MM.1S (cell line): ENCODE results near the gene TRIM7.
"Not testable (repeated sequence)": the region's sequence is repeated elsewhere in the genome, so short reads cannot be mapped to it uniquely, and the experiment has no call there.

ENCODE experiments used
- DNase-seq: peaks from one replicate; pipeline ENCODE4 v3.0.0-alpha.2; 2015
- H2AFZ ChIP-seq: fragments of 300-600 bp; sonication (generic); 2 replicates; pipeline ENCODE4 v1.6.0; 2016; ENCODE audit warnings: antibody characterized with exemption, low read length
- H3F3A ChIP-seq: fragments of 300-600 bp; sonication (generic); 2 replicates; pipeline ENCODE4 v1.6.1; 2016; ENCODE audit warnings: mild to moderate bottlenecking, antibody characterized with exemption, low read length, moderate library complexity, mixed read lengths; ENCODE audit not compliant: insufficient read depth
- H3K27ac ChIP-seq: fragments of 300-600 bp; sonication (generic); 2 replicates; pipeline ENCODE4 v1.5.1; 2016; ENCODE audit warnings: mild to moderate bottlenecking, low read length
- H3K27me3 ChIP-seq: fragments of 300-600 bp; sonication (generic); replicated peaks from 2 replicates; pipeline ENCODE4 v1.6.0; 2016; ENCODE audit warnings: low read length; ENCODE audit not compliant: insufficient read depth
- H3K36me3 ChIP-seq: fragments of 300-600 bp; sonication (generic); replicated peaks from 2 replicates; pipeline ENCODE4 v1.6.1; 2016; ENCODE audit warnings: mild to moderate bottlenecking, low read length, mixed read lengths; ENCODE audit not compliant: insufficient read depth
- H3K4me1 ChIP-seq: fragments of 300-600 bp; sonication (generic); 2 replicates; pipeline ENCODE4 v1.6.1; 2016; ENCODE audit warnings: low read length, mixed read lengths
- H3K4me2 ChIP-seq: fragments of 300-600 bp; sonication (generic); 2 replicates; pipeline ENCODE4 v1.6.0; 2016; ENCODE audit warnings: low read depth, low read length
- H3K4me3 ChIP-seq: fragments of 300-600 bp; sonication (generic); 2 replicates; pipeline ENCODE4 v1.5.1; 2016; ENCODE audit warnings: low read length, mixed read lengths
- H3K79me2 ChIP-seq: fragments of 300-600 bp; sonication (generic); 2 replicates; pipeline ENCODE4 v1.6.1; 2016; ENCODE audit warnings: mixed run types, low read length, mixed read lengths
- H3K9ac ChIP-seq: fragments of 300-600 bp; sonication (generic); 2 replicates; pipeline ENCODE4 v1.6.1; 2016; ENCODE audit warnings: low read length, mixed read lengths
- H3K9me2 ChIP-seq: fragments of 300-600 bp; sonication (generic); replicated peaks from 2 replicates; pipeline ENCODE4 v1.6.1; 2016; ENCODE audit warnings: mild to moderate bottlenecking, low read length, mixed read lengths; ENCODE audit not compliant: insufficient read depth
- H3K9me3 ChIP-seq: fragments of 300-600 bp; sonication (generic); replicated peaks from 2 replicates; pipeline ENCODE4 v1.6.1; 2016; ENCODE audit warnings: mild to moderate bottlenecking, low read length, mixed read lengths; ENCODE audit not compliant: insufficient read depth
- H4K20me1 ChIP-seq: fragments of 300-600 bp; sonication (generic); 2 replicates; pipeline ENCODE4 v1.6.1; 2016; ENCODE audit warnings: mild to moderate bottlenecking, low read length, moderate library complexity, mixed read lengths; ENCODE audit not compliant: insufficient read depth
- CTCF ChIP-seq: fragments of 300-600 bp; sonication (generic); IDR thresholded peaks from 2 replicates; pipeline ENCODE4 v1.5.1; 2016; ENCODE audit warnings: antibody characterized with exemption, low read length, mixed read lengths
- EZH2 ChIP-seq: fragments of 300-600 bp; sonication (generic); optimal IDR thresholded peaks from 2 replicates; pipeline ENCODE3; 2017; ENCODE audit warnings: low read depth, mild to moderate bottlenecking, antibody characterized with exemption, low read length, mixed read lengths
- EZH2phosphoT487 ChIP-seq: fragments of 300-600 bp; sonication (generic); IDR thresholded peaks from 2 replicates; pipeline ENCODE4 v1.6.1; 2018; ENCODE audit warnings: antibody characterized with exemption, low read length

The TRIM7 gene

DNA sequence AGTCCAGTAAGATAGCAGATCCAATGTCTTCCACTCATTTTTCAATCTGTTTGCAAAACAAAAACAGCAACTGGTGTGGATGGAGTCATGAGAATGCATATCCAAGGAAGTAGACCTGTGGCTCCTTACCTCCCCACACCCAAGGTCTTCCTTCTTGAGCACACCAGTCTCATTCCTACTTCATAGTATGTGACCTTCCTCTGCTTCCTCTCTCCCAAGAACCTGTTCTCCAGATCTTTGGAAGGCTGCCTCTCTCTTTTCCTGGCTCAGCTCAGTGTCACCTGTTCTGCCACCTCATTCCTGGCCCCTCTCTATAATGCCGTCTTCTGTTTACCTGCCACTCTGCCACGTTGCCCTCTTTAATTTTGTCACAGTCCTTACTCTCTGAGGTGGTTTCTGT lies 7.9 kb upstream of the TRIM7 start:
- H3K79me2 ChIP-seq: no peaks in the 10 kb centered on the region
- no peak overlapping the region for H3K9ac ChIP-seq
- no peaks in the 10 kb centered on the region for H3K9me3 ChIP-seq
- TF ChIP-seq CTCF: no peak
- TF ChIP-seq EZH2: no peak
- TF ChIP-seq EZH2phosphoT487: no peak
- no peak overlapping the region for H2AFZ ChIP-seq
- H3F3A ChIP-seq: peaks cover 25% of the 10 kb centered on the region
- peaks cover 13% of the 10 kb centered on the region for H3K4me1 ChIP-seq
- H3K4me3 ChIP-seq: no peak overlapping the region
- H3K27ac ChIP-seq: no peak overlapping the region
- H3K4me2 ChIP-seq: no peak overlapping the region
- H3K36me3 ChIP-seq: no peaks in the 10 kb centered on the region
- DNase-seq: peak; percentile 2
- H3K27me3 ChIP-seq: no peaks in the 10 kb centered on the region; the same call in 1 of the 2 replicates
- H4K20me1 ChIP-seq: no peaks in the 10 kb centered on the region
- H3K9me2 ChIP-seq: no peaks in the 10 kb centered on the region

- H3F3A ChIP-seq: peaks cover 24% of the 10 kb centered on the region
- no peak overlapping the region for H3K27ac ChIP-seq
- no peaks in the 10 kb centered on the region for H3K36me3 ChIP-seq
- no peak overlapping the region for H3K4me2 ChIP-seq
- H2AFZ ChIP-seq: no peak overlapping the region
- no peaks in the 10 kb centered on the region for H4K20me1 ChIP-seq
- no peaks in the 10 kb centered on the region for H3K9me3 ChIP-seq
- H3K79me2 ChIP-seq: no peaks in the 10 kb centered on the region
- peaks cover 11% of the 10 kb centered on the region for H3K4me1 ChIP-seq
- no peak overlapping the region for H3K4me3 ChIP-seq
- no peak overlapping the region for H3K9ac ChIP-seq
- no peaks in the 10 kb centered on the region for H3K9me2 ChIP-seq
- DNase-seq: no peak
- no peak for TF ChIP-seq EZH2
- no peak for TF ChIP-seq CTCF
- no peak for TF ChIP-seq EZH2phosphoT487
- H3K27me3 ChIP-seq: no peaks in the 10 kb centered on the region; the same call in 1 of the 2 replicates
Measured at GRCh38 chr5:181212080-181212479, 7.1 kb upstream of the TRIM7 start.

DNA sequence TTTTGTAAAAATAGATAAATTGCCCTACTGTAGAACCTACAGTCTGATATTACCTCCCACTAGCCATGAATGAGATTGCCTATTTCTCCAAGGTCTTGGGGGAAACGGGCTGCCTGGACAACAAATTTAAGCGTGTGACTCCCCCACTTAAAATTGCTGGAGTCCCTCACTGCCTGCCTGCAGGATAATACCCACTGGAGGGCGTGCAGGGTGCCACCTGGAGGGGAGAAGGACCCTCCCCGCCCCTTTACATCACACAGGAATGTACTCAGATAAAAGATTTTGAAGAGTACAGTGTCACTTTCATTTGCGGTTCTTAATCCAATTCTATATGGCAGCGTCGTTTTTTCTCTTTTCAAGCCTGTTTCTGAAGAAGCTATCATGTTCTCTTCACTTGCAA lies 6.2 kb upstream of the TRIM7 start:
- H3K36me3 ChIP-seq: no peaks in the 10 kb centered on the region
- H4K20me1 ChIP-seq: no peaks in the 10 kb centered on the region
- peaks cover 7% of the 10 kb centered on the region for H3K4me1 ChIP-seq
- no peak overlapping the region for H3K4me2 ChIP-seq
- H3K79me2 ChIP-seq: no peaks in the 10 kb centered on the region
- H3K9me3 ChIP-seq: no peaks in the 10 kb centered on the region
- H3K9me2 ChIP-seq: no peaks in the 10 kb centered on the region
- no peak overlapping the region for H3K9ac ChIP-seq
- H2AFZ ChIP-seq: no peak overlapping the region
- DNase-seq: no peak
- H3K4me3 ChIP-seq: no peak overlapping the region
- H3K27ac ChIP-seq: no peak overlapping the region
- no peaks in the 10 kb centered on the region; the same call in 1 of the 2 replicates for H3K27me3 ChIP-seq
- peaks cover 21% of the 10 kb centered on the region for H3F3A ChIP-seq
- no peak for TF ChIP-seq EZH2
- no peak for TF ChIP-seq EZH2phosphoT487
- no peak for TF ChIP-seq CTCF

DNA sequence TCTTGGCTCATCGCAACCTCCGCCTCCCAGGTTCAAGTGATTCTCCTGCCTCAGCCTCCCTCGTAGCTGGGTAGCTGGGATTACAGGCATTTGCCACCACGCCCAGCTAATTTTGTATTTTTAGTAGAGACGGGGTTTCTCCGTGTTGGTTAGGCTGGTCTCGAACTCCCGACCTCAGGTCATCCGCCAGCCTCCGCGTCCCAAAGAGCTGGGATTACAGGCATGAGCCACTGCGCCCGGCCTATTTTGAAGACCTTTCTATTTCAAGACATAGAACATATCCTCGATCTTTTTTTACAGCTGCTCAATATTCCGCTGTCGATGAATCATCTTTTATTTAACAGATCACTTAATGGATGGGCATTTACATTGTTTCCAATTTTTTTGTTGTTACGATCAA lies 5.7 kb upstream of the TRIM7 start:
- H3K36me3 ChIP-seq, H3K9me3 ChIP-seq, H3K4me2 ChIP-seq, H4K20me1 ChIP-seq, H3K4me1 ChIP-seq, H3K27ac ChIP-seq, H3K9me2 ChIP-seq, H2AFZ ChIP-seq, H3K79me2 ChIP-seq, H3K27me3 ChIP-seq, H3K9ac ChIP-seq, H3K4me3 ChIP-seq: not testable (repeated sequence)
- H3F3A ChIP-seq: peaks cover 18% of the 10 kb centered on the region
- DNase-seq: peak; percentile 2

- not testable (repeated sequence) for H3K27ac ChIP-seq, H3K4me3 ChIP-seq, H3K9me3 ChIP-seq, H3K79me2 ChIP-seq, H3K4me2 ChIP-seq, H2AFZ ChIP-seq, H3K9ac ChIP-seq, H3K9me2 ChIP-seq, H3K27me3 ChIP-seq, H4K20me1 ChIP-seq, H3K4me1 ChIP-seq, H3K36me3 ChIP-seq
- DNase-seq: peak; percentile 2
- peaks cover 18% of the 10 kb centered on the region for H3F3A ChIP-seq
Measured at GRCh38 chr5:181210148-181210547, 5.2 kb upstream of the TRIM7 start.

DNA sequence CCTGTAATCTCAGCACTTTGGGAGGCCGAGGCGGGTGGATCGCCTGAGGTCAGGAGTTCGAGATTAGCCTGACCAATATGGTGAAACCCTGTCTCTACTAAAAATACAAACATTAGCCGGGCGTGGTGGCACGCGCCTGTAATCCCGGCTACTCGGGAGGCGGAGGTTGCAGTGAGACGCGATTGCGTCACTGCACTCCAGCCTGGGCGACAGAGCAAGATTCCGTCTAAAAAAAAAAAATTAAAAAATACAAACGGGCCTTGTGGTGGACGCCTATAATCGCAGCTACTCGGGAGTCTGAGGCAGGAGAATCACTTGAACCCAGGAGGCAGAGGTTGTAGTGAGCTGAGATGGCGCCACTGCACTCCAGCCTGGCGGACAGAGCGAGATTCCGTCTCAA lies 4.0 kb upstream of the TRIM7 start:
- not testable (repeated sequence) for H3K27ac ChIP-seq, DNase-seq, H3K36me3 ChIP-seq, H2AFZ ChIP-seq, H3K4me1 ChIP-seq, H4K20me1 ChIP-seq, H3K9me3 ChIP-seq, H3K9ac ChIP-seq, H3K79me2 ChIP-seq, H3K9me2 ChIP-seq, H3K4me2 ChIP-seq, H3K4me3 ChIP-seq
- Histone ChIP-seq H3F3A (peaks cover 18% of the 10 kb centered on the region), H3K27me3 (peaks cover 12% of the 10 kb centered on the region)
